NCI-H2171 treated with DMSO at 0.1 percent for 48 hours (cell line): ENCODE data around the gene LRIG2.
"Not testable (repeated sequence)": the region's sequence is repeated elsewhere in the genome, so short reads cannot be mapped to it uniquely, and the experiment has no call there.

ENCODE experiments used
- DNase-seq: peaks from one replicate; lab custom pipeline; 2025; lab: John Stamatoyannopoulos, UW

Gene LRIG2

DNA sequence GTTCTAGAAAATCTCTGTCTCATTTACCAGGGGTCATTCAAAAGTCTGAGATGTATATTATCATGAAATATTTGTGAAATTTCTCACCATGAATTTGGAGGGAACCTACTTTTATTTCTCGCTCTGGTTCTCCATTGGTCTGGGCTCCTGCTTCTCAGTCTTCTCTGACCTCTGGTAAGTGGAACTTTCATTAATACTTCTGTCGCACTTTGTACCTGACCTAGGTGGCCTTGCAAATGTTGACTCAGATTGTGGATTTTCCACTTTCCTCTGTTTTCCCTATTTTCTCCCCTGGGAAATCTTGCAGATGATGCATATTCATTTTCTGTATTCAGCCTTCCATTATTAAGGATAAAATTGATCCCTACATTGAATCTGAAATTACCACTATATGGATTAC, 53.2 kb downstream of the LRIG2 start:
- DNase-seq, result no peak

DNA sequence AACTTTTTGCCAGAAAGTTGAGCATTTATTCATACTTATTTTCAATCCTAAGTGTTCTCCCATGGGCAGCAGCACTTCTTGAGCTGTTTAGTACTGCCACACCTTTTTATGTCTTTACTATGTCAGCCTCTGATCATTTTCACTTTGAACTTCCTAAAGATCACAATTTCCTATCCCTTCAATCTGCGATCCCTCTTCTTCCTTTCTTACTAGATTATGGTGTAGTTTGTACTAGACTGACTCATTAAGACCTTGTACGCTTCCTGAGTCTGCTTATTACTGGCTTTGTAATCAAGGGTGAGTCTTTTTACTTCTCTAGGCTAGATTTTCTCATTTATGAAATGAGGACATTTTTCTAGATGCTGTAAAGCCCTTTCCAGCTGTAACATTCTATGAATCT, 55.1 kb downstream of the LRIG2 start:
- DNase-seq, result no peak

- DNase-seq, result no peak
Observed at GRCh38 chr1:113129529-113130185, 56.7 kb downstream of the LRIG2 start.

GRCh38 chr1:113133038-113133437, 60.0 kb downstream of the LRIG2 start:
- DNase-seq, result no peak

DNA sequence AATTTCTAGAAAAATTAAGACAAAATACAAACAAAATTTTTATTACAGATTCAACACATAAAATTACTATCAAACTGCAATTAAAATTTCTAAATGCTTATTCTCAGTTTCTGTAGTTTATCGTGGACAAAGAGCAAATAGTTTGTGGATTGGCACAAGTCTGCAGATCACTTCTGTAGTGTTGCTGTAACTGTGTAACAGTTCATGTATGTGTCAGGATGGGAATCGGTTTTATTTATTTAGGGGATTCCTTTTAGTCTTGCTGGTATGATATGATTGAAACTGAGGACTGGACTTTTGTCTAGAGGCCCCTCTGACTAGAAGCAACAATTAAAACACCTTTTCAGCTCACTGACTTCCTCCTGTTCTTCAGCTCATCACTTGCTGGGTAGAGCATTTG, 60.8 kb downstream of the LRIG2 start:
- DNase-seq, result no peak

DNA sequence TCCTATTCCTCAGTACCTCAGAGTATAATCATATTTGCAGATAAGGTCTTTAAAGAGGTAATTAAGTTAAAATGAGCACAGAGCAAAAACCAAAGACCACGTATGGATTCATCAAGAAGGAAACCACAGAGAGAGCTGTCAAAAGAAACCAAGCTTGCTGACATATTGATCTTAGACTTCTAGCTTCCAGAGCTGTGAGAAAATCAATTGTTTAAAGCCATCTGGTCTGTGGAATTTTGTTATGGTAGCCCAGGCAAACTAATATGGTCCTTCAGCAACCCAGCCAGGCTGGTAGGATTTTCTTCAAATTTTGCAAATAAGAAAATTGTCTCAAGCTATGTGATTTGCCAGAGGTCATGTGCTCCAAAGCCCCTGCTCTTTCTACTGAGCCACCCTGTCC, 62.5 kb downstream of the LRIG2 start:
- no peak for DNase-seq

GRCh38 chr1:113136476-113136875, 63.5 kb downstream of the LRIG2 start:
- no peak for DNase-seq

GRCh38 chr1:113137563-113137962, 64.6 kb downstream of the LRIG2 start:
- DNase-seq, result no peak

- DNase-seq, result no peak
Observed at GRCh38 chr1:113138778-113139177, 65.8 kb downstream of the LRIG2 start.

- DNase-seq, result no peak
Observed at GRCh38 chr1:113140176-113140575, 67.2 kb downstream of the LRIG2 start.

DNA sequence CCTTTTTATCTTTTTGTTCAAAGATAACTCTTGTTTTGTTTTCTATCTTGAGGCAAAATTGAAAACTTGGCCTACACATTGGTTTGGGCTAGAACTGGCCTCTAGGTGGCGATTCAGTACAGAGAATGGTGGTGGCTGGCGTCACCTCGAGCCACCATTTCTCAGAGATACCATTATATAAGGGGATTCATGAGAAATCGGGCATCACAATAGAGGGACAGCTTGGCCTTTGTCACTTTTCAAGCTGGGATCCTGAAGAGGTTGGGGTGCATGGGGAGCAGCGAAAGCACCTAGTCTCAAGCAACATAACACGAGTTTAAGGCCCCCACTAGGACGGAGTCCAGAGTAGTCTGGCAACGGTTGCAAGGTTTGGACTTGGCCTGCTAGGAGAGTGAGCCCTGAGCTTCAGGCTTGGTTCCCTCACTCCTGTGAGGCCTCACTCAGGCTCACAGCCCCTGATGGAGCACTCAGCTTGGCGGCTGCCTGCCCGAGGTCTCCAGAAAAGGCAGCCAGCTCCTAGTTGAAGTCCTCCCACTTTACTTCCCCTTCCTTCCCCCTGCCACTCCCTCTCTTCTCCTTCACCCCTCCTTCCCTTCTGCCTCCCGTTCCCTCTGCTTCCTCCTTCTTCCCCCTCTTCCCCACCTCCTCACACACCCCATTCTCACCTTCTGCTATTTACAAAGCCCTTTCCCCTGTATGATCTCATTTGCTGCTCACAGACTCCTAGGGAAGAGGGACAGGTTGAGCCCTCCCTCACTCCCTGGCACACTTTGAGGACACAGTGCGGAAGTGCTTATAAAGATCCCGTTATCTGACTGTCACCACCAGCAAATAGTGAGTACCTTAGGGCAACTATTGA, 67.8 kb downstream of the LRIG2 start:
- DNase-seq, result peak; percentile 70

- no peak for DNase-seq
Observed at GRCh38 chr1:113141650-113142473, 68.9 kb downstream of the LRIG2 start.

- no peak for DNase-seq
Observed at GRCh38 chr1:113142791-113143190, 69.8 kb downstream of the LRIG2 start.

- DNase-seq, result no peak
Observed at GRCh38 chr1:113146242-113147072, 73.5 kb downstream of the LRIG2 start.

GRCh38 chr1:113147073-113147625, 74.2 kb downstream of the LRIG2 start:
- DNase-seq, result no peak

- DNase-seq, result no peak
Observed at GRCh38 chr1:113147826-113148225, 74.8 kb downstream of the LRIG2 start.

DNA sequence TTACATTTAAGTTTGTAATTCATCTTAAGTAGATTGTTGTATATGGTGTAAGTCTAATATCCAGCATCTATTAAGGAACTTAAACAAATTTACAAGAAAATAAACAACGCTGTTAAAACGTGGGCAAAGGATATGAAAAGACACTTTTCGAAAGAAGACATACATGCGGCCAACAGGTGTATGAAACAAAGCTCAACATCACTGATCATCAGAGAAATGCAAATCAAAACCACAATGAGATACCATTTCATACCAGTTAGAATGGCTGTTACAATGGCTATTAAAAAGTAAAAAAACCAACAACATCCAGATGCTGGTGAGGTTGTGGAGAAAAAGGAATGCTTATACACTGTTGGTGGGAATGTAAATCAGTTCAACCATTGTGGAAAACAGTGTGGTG, 77.5 kb downstream of the LRIG2 start:
- not testable (repeated sequence) for DNase-seq

DNA sequence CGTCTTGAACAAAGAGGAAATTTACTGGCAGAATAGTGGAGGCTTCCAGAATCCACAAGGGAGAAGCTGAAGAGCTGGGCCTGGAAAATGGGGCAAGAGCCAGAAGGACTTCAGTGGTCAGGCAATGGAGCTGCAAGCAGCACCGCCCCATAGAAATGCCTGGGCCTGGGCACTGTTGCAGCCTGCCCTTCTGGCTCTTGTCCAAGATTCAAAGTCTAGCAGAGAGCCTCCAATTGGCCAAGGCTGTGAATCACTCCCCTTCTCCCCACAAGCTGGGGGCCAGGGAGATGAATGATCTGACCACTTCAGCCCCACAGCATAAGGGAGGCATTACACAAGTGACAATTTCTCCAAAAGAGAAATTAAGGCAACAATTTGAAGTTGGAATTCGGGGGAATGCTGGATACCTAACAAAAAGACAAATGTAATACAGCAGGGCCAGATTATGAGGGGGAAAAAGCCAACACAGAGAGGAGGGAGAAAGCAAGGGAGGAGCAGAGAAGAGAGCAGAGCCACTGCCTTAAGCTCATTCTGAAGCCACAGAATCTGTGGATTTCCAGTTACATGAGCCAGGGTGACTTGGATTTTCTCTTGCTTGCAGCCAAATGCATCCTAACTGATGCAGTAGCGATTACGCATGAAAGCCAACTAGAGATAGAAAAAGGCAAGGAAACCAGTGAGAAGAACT, 80.3 kb downstream of the LRIG2 start:
- DNase-seq, result no peak

DNA sequence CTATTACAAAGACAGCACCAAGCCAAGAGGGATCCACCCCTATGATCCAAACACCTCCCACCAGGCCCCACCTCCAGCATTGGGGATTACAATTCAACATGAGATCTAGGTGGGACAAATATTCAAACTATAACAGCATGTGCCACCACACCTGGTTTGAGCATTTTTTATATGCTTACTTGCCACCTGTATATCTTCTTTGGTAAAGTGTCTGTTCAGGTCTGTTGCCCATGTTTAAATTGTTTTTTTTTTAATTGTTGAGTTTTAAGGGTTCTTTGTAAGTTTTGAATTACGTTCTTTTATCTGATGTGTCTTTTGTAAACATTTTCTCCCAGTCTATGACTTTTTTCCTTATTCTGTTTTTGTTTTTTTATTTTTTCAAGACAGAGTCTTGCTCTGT, 83.4 kb downstream of the LRIG2 start:
- no peak for DNase-seq

DNA sequence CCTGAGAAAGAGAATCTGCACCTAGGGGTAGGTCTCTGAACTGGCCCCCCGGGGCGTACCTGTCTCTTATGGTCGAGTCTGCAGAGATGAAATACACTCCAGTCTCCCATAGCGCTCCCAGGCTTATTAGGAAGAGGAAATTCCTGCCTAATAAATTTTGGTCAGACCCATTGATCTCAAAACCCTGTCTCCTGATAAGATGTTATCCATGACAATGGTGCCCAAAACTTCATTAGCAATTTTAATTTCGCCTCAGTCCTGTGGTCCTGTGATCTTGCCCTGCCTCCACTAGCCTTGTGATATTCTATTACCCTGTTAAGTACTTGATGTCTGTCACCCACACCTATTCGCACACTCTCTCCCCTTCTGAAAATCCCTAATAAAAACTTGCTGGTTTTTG, 85.7 kb downstream of the LRIG2 start:
- not testable (repeated sequence) for DNase-seq

- no peak for DNase-seq
Observed at GRCh38 chr1:113166473-113166872, 93.5 kb downstream of the LRIG2 start.
